OCI-LY3 (cell line): ENCODE data around the gene USP28.

Source experiments
- EZH2phosphoT487 ChIP-seq: fragments of 200-600 bp; shearing (Covaris generic); IDR thresholded peaks from 2 replicates; pipeline ENCODE4 v1.6.1; 2018; ENCODE audit warnings: antibody characterized with exemption, mixed run types, low read depth
- TF ChIP-seq, protein P1 (sequence below): fragments of 200-600, 300-600 bp; sonication (generic); IDR thresholded peaks from 2 replicates; pipeline ENCODE4 v1.5.1; 2014; ENCODE audit warnings: antibody characterized with exemption, low read length, low read depth

DNA sequence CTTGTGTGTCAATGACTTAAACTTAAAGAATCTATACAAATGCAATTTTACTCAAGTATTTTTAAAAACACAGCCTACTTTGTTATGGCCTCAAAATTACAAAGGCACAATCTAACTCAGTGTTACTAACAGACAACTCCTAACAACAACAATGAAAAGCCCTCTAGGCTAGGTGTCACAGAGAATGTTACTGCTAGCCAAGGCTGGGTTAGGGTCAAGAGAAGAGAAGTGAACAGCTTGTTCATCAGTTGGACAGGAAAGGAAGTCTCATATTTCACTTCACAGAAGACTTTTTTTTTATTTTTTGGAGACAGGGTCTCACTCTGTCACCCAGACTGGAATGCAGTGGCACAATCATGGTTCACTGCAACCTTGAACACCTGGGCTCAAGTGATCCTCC lies 69.7 kb downstream of the USP28 start:
- no peak for TF ChIP-seq EZH2phosphoT487
- TF ChIP-seq, protein P1, sequence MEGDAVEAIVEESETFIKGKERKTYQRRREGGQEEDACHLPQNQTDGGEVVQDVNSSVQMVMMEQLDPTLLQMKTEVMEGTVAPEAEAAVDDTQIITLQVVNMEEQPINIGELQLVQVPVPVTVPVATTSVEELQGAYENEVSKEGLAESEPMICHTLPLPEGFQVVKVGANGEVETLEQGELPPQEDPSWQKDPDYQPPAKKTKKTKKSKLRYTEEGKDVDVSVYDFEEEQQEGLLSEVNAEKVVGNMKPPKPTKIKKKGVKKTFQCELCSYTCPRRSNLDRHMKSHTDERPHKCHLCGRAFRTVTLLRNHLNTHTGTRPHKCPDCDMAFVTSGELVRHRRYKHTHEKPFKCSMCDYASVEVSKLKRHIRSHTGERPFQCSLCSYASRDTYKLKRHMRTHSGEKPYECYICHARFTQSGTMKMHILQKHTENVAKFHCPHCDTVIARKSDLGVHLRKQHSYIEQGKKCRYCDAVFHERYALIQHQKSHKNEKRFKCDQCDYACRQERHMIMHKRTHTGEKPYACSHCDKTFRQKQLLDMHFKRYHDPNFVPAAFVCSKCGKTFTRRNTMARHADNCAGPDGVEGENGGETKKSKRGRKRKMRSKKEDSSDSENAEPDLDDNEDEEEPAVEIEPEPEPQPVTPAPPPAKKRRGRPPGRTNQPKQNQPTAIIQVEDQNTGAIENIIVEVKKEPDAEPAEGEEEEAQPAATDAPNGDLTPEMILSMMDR: no peak
